GM12874 (cell line): ENCODE measurements around the gene PRR5.

Experiments used
- CTCF ChIP-seq: IDR thresholded peaks from 2 replicates; pipeline ENCODE4 v1.5.1; 2011; ENCODE audit warnings: low read depth, mild to moderate bottlenecking, control low read depth, low read length, moderate library complexity; ENCODE audit not compliant: insufficient read depth

Gene PRR5

GRCh38 chr22:44726439-44726838 lies 24.4 kb downstream of the PRR5 start:
- TF ChIP-seq CTCF: no peak

GRCh38 chr22:44727148-44727547 lies 25.1 kb downstream of the PRR5 start:
- no peak for TF ChIP-seq CTCF

- TF ChIP-seq CTCF: no peak
Observed at GRCh38 chr22:44727709-44728108, 25.7 kb downstream of the PRR5 start.

GRCh38 chr22:44728761-44729324 lies 26.8 kb downstream of the PRR5 start:
- no peak for TF ChIP-seq CTCF

- TF ChIP-seq CTCF: no peak
Observed at GRCh38 chr22:44729391-44730021, 27.5 kb downstream of the PRR5 start.

- TF ChIP-seq CTCF: no peak
Observed at GRCh38 chr22:44730022-44730393, 28.0 kb downstream of the PRR5 start.

- TF ChIP-seq CTCF: no peak
Observed at GRCh38 chr22:44730490-44731356, 28.7 kb downstream of the PRR5 start.
